Putamen (tissue), 1 donor: ENCODE data around the gene HSCB.
"Not testable (repeated sequence)": the region's sequence is repeated elsewhere in the genome, so short reads cannot be mapped to it uniquely, and the experiment has no call there.

ENCODE experiments used
- DNase-seq: peaks from one replicate; pipeline ENCODE4 v3.0.0-alpha.2; 2016; ENCODE audit warnings: low spot score

The HSCB gene

DNA sequence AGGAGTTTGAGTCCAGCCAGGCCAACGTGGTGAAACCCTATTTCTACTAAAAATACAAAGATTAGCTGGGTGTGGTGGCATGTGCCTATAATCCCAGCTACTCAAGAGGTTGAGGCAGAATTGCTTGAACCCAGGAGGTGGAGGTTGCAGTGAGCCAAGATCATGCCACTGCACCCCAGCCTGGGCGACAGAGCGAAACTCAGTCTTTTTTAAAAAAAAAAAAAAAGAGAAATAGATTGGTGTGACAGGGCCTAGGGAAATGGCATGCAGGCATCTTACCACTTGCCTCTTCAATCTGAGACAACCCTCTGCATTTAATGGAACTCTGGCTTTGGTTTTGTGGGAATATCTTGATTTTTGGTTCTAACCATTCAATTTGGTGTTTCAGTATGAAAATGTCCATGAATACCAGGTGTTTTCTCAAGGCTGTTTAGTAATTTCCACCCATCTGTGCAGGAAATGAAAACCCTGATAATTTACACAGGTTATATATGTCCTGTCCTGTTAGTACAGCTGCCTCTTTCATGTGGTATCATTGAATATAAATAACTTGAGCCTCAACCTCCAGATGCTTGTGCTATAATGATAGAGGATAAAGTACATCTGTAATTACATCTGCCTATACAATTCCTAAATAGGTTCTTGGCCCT, 50.1 kb downstream of the HSCB start:
- DNase-seq: no peak

DNA sequence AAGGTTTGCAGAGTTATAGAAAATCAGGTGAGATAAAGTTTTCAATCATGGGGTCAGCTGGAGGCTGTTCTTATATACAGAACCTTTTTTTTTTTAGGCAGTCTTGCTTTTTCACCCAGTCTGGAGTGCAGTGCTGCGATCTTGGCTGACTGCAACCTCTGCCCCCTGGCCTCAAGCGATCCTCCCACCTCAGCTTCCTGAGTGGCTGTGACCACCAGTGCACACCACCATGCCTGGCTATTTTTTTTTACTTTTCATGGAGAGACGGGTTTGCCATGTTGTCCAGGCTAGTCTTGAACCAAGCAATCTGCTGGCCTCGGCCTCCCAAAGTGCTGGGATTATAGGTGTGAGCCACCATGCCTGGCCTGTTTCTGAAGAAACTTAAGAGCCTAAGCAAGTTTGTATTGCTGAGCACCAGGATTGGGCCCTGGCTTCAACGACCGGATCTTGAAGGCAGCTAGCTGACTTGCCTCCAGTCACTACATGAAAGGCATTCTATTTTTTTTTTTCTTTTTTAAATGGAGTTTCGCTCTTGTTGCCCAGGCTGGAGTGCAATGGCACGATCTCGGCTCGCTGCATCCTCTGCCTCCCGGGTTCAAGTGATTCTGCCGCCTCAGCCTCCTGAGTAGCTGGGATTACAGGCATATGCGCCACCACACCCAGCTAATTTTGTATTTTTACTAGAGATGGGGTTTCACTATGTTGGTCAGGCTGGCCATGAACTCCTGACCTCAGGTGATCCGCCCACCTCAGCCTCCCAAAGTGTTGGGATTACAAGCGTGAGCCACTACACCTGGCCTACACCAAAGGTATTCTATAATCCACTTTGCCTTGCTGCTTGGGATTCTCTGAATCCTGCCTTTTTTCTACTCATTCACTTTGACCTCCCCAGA, 50.9 kb downstream of the HSCB start:
- DNase-seq: no peak

DNA sequence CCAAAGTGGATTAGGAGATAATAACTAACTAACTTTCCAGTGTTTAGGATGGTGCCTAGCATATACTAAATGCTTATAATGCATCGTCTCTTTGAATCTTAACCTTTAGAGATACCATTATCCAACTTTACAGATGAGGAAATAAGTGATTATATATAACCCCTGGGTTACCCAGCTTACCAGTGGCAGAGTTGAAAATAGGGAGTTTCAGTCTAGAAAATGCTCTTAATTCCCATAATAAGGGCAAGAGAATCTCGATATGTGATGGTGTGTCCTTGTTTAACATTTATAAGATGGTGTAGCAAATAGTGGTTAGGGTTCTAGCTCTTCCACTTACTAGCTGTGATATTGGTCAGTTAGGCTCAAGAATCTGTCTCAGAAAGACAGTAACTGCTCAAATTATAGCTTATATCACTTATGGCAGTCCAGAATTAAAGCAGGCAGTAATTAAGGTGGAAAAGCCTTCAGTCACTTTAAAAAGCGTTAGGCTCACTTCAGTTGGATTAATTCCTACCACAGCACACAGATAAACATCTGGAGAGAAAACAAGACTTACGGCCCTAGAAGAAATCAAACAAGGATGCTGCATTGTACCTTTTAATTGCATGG, 52.2 kb downstream of the HSCB start:
- DNase-seq: no peak

DNA sequence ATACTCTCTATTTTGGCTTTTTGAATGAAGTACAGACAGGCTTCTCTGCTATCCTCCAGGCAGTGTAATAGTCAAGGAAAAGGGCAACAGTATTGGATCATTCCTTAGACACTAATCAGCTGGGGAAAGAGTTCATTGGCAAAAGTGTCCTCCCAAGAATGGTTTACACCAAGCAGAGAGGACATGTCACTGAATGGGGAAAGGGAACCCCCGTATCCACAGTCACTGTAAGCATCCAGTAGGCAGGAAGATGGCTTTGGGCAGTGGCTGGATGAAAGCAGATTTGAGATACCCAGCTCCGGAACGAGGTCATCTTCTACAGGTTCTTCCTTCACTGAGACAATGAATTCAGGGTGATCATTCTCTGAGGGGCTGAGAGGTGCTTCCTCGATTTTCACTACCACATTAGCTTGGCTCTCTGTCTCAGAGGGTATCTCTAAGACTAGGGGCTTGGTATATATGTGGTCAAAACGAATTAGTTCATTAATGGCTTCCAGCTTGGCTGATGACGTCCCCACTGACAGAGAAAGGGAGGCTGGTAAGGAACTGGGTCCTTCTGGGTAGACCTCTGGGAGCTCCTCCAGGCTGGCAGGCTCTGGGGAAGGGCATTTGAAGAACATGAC, 53.3 kb downstream of the HSCB start:
- no peak for DNase-seq

DNA sequence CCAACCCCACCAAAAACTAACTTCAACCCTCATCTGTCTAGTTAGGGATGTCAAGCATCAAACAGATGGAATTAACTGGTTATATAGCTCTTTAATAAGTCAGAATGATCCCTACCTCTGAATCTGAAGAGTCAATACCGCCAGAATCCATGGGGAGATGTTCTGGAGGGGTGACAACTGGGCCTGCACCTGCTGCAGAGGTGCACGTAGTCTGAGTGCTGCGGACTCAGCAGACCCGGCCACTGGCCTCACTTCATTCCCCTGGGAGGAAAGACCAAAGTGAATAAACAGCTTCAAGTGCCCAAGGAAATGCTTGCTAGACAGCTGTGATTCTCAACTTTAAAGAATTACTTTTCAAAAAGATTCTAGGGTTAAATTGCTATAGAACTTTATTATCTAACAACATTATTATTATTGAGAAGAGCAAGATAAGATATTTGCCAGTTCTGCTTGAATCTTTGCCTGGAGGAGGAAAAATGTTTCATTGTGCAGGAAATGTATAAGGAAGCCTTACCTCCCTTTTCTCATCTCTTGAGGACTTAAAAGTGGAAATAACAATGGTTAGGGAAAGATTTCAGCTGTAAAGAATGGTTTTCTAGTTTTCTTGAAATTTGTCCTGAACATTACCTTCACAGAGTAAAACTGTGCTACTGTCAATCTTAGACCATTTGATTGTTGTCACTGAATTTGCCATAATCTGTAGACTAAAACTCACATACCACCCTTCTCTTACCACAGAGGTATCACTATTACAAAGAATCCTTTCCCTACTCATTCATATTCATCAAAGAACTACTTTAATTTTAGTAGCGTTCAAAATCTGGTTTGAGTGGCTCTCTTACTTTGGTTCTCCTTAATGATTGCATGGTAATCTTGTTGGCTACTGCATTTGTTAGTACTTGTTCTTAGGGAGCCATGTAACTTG, 54.4 kb downstream of the HSCB start:
- DNase-seq: no peak

DNA sequence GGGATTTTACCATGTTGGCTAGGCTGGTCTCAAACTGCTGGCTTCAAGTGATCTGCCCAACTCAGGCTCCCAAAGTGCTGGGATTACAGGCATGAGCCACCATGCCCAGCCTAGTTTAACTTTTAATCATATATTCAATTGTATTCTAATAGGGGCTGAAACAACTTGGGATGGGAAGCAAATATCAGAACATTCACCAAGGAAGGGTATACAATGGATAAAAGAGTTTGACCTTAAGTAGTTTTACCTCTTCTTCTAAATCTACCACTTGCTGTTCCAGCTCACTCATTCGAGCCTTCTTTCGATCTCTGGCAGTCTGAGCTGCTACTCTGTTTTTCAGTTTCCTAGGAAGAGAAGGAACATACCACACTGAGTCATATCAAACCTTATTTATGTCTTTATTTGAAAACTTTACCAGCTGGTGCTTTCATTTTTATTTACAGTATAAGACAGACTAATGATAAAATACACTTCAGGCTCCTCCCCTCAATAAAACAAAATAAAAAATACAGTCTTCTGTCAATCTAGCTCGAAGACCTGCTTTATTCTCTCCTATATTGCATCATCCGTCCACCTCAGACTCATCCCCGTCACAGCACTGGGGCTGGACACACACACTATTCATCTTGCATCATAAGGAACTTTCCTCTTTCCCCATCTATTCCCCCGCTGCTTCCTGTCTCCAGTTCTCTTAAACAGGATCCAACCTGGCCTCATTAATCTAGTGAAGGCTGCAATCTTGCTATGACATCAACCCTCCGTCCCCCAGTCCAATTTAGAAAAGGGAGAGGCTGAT, 57.2 kb downstream of the HSCB start:
- DNase-seq: no peak

DNA sequence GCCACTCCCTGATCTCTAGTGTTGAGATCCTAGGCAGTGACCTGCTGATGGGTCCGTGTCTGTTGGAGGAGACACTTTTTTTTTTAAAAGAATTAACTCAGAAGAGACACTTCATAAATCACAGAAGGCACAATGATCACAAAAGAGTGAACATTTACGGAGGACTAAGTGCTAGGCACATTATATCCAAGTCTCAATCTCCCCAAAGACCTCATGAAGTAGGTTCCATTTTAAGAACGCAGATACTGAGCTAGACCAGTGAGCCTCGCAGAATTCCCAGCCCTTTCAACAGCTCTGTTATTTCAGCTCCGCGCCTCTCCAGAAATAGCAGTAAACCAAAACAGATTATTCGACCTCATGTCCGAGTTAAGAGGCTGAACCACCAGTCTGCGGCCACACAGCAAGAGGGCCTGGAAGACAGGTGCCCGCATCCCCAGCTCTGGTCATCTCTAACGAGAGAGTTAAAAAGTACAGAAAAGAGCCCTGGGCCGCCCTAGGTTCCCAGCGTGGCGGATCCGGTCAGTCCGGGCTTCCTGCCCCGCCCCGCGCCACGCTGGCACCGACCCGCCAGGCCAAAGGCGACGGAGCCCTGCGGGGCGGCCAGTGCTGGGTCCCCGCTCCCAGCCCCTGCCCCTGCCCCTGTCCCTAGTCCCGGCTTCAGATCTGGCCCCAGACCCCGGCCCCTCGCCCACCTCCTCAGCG, 57.9 kb downstream of the HSCB start:
- peak; percentile 35 for DNase-seq

DNA sequence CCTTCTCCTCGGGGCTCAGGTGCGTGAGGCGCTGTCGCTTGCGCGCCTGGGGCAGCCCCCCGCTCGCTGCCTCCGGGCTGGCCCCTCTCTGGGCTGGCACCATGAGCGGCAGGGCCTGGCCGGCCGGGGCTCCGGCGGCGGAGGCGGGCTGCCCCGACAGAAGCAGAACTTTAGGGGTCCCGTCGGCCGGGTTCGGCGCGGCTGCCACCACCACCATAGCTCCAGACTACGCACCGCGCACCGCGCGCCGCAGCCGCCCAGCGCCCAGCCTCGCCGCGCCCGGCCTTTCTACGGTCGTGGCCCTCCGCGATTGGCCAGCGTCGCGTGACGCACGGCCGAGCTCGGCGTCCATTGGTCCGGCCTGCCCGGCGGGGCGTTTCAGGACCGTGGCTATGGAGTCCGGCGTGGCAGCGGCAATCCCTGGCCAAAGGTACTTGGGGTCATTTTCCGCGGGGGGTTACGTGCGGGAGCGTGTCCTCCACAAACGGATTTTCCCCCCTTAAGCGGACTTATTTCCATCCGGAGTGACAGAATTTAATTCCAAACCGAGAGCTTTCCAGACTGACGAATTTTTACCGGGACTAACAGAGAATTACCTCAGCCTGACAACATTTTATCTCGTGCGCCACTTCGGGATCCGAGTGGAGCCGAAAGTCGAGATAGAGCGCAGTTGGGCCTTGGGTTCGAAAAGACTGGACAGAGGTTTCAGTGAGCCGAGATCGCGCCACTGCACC, 58.6 kb downstream of the HSCB start, which contains the start of gene XBP1:
Gene XBP1, minus strand, starts transcription at position 262 of the 734 bp plus-strand sequence.
- peak; percentile 93 for DNase-seq

DNA sequence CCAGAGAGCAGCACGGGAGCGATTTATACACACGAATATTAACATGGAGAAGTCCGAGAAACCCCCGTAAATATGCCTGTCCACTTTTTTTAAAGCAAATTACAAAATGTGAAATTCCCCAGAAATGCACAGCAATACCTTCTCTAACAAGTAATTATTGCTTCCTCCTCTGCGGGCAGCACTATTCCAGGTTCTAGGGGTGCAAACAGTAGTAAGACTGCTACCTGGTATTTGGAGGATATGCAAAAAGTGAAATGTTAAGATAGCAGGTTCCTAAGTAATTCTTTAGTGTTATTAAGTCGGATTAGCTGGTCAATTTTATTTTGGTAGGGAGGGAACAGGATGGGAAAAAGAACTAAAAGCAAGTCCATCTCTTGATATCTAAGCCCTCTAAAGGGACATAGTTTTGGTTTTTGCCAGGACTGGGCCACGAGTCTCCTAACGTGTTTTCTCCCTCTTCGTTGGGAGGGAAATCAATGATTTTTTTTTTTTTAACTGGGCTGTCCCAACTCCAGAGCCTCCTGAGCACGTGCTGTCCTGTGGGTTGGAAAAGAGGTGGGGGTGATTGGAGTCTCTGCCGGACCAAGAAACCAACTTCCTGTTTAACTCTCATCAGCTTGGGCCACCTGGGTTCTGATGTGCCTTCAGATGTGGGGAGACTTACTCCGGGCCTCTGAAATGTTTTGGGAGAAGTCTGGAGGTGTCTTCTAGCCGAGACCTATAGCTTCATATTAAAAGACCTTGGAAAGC, 60.2 kb downstream of the HSCB start:
- no peak for DNase-seq

DNA sequence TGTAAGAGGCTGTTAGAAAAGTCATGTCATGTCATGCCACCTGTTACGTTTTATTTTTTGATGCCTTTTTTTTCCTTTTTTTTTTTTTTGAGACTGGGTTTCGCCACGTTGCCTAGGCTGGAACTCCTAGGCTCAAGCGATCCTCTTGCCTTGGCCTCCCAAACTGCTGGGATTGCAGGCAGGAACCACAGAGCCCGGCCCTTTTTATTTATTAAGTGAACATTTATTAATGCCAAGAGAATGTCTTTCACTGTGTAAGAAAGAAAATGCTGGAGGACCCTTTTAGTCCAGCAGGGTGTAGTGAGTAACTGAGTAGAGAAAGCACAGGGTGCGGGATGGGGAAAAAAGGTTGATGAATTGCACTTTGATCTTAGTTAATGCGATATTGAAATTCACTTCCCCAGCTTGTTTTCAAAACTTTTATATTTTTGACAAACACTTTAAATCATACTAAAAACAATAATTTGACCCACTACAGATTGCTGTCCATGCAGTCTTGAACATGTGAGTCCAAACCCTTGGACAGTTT, 60.8 kb downstream of the HSCB start:
- DNase-seq: no peak

DNA sequence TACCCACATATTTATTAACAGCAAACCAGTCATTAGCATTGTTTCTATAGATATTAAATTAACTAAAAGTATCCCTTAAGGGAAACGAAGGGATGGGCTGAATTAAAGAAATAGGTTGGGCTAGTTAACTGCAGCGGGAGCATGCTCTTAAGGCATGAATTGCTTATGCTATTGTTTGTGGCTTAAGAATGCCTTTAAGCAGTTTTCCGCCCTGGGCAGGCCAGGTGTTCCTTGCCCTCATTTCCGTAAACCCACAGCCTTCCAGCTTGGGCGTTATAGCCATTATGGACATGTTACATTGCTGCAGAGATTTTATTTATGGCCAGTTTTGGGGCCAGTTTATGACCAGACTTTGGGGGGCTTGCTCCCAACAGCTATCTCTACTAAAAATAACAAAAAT, 63.6 kb downstream of the HSCB start:
- DNase-seq: not testable (repeated sequence)
